Measurements from ENCODE around the gene TLK1.

Gene TLK1

DNA sequence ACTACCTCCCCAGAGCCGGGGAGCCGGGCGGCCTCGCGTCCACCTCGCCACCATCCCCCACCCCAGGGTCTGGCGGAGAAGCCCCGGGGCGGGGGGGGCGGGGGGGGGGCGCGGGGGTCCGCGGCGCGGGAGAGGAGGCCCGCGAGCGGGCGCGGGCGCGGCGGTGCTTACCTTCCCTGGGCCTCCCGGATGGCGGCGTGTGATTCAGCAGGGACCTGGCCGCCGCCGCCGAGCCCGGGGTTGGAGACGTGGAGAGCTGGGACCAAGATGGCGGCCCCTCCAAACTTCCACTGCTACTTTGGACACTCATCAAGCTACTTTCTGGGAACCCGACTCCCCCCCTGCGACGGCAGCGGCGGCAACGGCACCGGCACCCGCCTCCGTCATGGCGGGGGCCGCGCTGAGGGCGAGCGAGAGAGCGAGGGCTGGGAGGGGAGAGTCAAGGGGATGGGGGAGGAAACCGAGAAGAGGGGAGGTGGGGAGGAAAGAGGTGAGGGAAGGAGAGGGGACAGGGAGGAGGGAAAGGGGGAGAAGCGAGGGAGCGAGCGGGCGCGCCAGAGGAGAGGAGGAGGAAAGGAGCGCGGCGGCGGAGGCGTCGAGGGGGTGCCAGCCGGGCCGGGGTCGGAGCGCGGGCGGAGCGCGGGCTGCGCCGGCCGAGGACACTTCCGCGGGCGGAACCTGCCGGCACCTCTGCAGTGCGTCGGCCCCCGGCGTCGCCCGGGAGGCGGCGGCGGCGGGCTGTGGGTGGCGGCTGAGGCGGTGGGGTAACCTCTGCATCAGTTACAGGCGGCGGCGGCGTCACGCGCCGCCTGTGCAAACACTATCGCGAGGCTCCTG, at the start of gene TLK1:
Gene TLK1 (minus strand): TSS at position 775 of the 837 bp plus-strand sequence. CDS start 465 bp downstream, at position 310.
- DNase-seq, result peak in 49 of 56 donors; percentile 3 to 81 (median 50)

DNA sequence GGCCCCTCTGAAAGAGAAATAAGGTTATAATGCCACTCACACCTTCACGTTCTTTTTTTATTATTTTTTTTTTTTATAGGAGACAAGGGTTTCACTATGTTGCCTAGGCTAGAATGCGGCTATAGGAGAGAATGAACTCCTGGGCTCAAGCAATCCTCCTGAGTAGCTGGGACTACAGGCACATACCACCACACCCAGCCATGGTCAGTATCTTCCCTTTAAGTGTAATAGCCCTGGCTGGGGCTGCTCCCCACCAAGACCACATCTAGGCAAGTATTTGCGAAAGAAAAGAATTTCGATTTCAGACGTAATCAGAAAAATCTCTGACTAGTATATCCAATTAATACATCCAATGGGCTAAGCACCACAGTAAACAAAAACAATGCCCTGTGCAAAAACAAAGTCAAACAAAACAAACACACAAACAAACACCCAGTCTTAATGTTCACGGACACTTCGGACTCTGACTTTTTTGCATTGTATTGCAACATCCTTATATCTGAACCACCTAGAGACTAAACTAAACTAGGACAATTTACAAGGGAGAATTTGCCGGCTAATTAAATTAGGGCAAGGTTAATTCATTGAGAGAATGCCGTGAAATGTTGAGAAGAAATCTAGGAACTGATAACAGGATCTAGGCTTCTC, 49.6 kb upstream of the TLK1 start:
- DNase-seq, result no peak

DNA sequence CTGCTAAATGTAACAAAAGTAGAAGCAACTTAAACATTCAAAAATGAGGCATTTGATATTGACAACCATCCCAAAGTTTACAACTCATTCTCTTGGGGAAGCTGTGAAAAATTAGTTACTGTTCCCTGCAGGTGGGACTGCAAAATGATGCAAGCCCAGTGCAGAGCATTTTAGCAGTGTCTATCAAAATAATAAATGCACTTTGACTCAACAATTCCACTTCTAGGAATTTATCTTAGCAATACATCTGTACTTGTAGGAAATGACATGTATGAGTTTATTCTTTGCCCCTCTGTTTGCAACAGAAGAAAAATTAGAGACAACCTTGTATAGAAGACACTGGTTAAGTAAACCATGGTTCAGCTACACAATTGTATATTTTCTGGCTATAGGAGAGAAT, 48.0 kb upstream of the TLK1 start:
- DNase-seq, result no peak

DNA sequence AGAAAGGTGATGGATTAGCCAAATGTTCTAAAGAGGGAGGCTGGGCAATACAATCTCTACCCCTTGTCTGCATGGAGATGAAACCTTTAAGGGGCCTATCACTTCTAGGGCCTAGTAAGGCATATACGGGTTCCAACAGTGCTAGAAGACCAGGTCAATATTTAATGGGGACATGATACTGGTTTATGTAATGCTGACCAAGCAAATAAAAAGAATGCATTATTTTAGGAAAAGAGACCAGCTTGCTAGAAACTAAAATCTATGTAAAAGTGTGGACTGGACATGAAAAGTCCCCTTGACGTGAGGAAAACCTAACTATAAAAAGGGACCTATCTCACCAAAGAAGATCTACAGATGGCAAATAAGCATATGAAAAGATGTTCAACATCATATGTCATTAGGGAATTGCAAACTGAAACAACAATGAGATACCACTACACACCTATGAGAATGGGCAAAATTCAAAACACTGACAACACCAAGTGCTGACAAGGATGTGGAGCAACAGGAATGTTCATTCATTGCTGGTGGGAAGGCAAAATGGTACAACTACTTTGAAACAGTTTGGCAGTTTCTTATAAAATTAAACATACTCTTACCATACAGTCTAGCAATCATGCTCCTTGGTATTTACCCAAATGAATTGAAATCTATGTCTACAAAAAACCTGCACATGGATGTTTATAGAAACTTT, 45.9 kb upstream of the TLK1 start:
- no peak for DNase-seq

DNA sequence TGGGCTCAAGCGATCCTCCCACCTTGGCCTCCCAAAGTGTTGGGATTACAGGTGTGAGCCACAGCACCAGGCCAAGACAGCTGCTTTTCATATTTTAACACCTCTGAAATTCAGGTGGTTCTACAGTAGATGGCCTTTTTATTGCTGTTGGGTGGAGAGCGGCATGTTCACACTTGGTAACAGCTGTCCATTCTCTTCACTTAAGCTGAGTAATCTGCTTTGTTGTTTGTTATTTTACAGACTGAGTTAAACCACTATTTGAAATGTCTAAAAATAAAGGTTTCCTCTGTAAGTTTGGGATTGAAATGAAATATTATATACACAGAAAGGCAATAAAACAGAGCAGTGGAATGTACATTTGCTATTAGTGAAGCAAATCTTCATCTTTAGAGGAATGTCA, 44.9 kb upstream of the TLK1 start:
- no peak for DNase-seq

DNA sequence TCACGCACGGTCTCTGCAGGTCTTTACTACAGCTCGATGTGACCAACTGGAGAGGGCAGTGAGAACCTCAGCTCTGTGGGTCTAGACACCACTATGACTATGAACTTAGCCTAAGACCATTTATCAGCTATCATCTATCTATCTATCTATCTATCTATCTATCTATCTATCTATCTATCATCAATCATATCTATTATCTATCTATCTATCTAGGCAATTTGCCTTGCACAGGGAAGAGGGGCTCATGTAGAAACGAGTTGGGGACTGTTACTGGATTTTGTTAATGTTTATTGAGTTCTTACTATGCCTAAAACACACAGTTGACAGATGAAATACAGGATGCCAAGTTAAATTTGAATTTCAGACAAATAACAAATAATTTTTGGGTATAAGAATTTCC, 41.1 kb upstream of the TLK1 start:
- DNase-seq, result no peak

DNA sequence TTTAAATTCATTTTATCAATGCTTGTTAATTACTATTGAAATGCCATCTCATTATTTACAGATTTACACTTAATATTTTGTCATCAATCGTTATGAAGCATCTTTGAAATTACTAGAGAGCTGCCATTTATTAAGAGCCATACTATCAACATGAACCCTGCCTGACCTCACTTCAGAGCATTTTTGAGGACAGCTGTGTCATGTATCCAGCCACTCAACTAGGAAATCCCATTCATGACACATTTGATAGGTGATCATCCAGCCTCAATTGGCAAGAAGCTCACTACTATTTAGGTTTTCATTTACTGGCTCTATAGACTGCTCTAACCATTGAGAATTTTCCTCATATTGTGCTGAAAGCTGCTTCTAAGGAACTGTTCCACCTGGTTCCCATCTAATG, 40.6 kb upstream of the TLK1 start:
- no peak for DNase-seq

DNA sequence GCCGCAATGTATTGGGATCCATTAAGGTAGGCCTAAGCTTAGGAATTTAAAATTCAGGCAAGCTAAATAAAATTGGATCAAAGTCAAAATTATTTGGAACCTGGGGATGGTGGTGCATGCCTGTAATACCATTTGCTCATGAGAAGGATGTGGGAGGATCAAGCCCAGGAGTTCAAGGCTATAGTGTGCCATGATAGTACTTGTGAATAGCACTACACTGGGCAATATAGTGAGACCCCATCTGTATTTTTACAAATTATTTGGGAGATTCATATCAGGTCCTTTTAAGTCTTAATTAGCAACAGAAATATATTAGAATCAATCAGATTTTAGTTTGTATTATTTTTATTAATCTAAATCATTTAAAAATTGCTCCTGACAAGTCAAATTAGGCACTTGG, 39.8 kb upstream of the TLK1 start:
- DNase-seq, result no peak

DNA sequence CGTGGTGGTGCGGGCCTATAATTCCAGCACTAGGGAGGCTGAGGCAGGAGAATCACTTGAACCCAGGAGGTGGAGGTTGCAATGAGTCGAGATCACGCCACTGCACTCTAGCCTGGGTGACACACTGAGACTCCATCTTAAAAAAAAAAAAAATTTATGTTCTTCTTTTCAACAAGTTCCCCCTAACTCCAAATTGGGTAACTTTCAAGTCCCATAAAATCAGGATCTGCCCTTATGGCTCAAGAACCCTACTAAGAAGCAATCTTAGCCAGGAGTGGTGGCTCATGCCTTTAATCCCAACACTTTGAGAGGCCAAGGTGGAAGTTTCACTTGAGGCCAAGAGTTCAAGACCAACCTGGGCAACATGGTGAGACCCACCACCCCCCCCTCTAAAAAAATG, 30.3 kb upstream of the TLK1 start:
- DNase-seq, result no peak

DNA sequence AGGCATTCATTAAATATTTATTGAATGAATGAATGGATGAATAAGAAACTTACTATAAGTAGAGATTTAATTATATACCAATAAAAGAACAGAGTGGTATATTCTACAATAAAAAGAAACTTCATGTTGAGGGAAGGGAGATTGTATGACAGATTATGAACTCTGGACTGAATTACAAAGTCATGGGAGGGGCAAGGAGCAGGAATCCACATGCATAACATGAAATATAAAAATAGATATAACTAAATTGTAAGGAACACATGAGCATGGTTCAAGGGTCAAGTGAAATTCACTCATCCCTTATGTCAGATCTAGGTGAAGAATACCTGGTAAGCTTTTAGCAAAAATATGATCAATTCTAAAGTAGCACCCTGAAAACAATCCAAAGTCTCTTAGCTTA, 27.1 kb upstream of the TLK1 start:
- no peak for DNase-seq

DNA sequence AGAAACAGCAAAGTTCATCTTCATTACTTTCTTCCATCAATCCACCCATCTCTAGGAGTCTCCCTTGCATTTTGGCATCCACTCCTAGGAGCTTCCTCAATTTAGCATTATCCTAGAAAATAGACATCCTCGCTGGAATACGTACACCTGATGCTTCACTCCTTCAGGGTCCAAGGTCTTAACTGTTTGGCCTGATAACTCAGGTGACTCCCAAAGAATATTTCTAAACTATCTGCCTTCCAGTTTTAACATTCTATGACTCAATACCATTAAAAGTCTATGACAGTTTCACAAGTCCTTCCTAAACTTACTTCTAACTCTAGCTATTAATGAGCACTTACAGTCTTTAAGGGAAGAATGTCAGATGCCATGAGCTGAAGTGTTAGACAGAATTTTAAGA, 26.5 kb upstream of the TLK1 start:
- DNase-seq, result no peak

DNA sequence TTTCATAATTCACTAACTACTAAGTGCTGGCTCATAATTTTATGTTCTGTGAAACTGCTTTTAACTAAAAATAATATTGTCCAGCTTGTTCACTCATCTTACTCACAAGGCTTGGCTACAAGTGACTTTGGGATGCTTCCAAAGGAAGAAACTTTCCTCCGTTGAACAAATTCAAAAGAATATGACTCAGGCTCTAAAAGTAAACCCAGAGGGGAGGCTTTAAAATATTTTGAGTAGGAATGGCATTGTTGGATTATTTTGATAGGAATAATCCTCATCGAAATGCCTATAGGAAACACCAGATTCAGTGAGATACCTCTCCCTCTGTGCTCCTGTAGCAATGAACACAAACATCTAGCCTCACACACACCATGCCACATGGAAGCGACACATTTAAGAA, 25.2 kb upstream of the TLK1 start:
- no peak for DNase-seq

DNA sequence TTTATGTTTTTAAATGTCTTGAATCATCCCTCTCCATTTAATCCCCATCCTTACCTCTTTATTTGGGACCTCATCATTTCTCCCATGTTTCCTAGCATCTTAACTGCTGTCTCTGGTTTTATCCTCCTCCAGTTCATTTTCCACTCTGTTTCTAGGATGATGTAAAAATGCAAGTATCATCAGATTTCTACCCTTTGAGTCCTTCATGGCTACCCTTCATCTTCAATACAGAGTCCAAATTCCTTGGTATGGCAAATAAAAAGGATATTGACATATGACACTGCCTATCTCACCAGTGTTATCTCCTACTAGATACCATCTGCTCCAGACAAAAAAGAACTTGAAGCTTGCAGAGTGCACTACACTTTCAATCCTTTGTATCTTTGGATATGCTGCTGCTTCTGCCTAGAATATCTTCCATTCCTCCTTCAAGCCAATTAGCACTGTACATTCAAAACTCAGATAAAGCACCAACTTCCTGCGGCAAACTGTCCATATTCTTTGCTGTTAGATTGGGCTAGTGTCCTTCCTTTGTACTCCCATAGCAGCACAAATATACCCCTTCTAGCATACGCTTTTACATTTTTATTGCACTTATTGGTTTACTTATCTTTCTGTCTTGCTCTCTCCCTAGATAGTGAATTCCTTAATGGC, 24.6 kb upstream of the TLK1 start:
- DNase-seq, result no peak

DNA sequence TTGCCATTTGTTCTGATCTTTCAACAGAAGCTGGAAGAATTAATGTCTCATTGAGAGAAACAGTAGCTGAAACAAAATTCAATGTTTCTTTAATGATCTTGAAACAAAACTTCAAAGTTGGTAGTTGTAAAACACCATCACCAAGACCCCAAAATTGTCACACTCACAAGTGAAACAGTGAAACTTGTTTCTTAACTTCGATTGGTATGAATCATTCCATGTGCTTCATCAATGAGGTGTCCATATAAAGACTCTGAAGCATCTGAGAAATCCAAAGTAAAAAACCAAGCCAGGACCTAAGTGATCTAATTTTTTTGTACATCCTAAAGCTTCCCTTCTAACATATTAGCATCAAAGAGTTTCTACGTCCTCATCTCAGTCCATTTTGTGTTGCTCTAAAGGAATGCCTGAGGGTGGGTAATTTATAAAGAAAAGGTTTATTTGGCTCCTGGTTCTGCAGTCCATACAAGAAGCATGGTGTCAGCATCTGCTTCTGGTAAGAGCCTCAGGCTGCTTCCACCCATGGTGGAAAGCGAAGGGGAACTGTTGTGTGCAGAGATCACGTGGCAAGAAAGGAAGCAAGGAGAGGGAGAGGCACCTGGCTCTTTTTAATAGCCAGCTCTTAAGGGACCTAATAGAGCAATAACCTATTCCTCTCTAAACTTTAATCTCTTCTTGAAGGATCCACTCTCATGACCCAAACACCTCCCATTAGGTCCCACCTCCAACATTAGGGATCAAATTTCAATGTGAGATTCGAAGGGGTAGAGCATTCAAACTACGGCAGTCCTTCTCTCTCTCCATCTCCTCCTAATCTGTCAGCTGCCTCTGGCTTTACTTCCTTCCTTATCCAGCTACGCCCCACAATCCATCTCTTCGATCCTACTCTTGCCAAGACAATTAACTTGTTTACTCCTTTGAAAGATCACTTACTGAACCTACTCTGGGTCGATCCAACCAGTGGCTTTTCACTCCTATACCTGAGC, 20.7 kb upstream of the TLK1 start:
- DNase-seq, result no peak

DNA sequence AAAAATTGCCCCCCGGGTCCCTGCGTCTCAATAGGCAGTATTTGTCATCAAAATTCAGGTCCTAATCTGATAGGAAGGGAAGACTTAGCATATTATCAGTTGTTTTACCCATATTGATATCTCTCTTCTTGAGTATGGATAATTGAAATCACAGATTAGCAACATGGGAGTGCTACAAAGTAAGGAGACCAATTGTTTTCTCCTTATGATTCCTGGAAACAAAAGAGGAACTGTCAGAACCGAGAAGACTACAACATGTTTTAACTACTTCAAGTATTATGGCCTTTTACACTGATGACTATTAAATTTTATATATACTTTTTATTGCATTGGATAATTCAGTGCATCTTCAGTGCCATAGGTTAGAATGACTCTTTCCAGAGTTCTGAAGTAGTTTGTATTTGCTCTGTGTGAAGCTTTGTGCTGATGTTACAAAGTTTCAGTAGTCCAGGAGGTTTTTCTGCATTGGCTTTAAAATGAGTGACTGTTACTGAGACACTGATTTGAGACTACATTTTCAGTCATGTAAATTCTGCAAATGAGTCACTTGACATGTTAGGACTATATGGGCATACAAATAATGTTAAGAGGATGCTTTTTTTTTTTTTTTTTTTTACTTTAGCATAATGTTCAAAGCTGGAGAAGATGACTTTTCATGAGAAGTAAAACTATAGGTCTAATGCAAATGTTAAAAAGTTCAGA, 19.7 kb upstream of the TLK1 start:
- DNase-seq, result no peak

DNA sequence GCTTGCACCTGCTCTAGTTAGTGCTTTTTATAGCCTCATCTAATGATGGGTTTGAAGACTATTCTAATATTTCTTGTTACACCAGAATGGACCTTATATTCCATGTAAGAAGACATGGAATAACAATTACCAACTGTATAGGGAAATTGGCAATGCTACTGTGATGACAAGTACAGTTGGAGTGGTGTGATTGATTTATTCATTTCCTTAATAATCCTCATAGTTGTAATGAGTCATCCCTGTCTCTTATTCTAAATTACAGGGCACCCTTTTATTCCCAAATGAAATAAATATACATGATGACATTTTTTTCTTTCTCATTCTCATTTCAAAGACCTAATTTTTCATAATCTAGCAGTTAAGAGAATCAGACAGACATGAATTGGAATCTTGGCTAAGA, 18.3 kb upstream of the TLK1 start:
- DNase-seq, result no peak

DNA sequence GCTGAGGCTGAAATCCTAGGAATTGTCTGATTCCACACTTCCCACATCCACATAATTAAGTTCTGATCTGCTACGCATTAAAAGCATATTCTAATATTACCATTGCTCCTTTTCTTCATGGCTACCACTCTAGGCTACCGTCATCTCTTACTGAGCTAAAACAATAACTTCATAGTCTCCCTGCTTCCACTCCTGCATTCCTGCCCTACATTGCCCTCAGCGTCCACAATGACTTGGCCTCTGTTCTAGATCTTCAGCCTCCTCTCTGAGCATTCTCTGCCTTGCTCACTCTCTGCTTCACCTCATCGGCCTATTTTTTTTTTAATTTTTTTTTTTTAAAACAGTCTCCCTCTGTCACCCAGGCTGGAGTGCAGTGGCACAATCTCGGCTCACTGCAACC, 15.8 kb upstream of the TLK1 start:
- no peak for DNase-seq

DNA sequence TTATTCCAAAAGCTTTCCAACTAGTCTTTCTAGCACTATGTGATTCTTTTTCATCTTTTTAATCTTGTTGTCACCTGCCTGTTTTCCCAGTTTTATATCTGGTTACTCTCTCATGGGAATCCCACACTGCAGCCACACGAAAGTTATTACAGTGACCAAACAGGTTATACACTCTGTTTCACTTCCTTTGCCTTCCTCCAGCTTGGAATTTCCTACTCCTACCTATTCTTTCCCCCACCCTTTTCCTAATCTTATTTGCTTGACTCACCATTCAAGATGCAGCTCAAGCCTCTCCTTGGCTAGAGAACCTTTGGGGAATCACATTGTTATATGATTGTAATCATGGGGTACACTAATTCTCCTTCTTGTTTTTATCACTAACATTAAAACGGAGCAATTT, 13.4 kb upstream of the TLK1 start:
- no peak for DNase-seq

DNA sequence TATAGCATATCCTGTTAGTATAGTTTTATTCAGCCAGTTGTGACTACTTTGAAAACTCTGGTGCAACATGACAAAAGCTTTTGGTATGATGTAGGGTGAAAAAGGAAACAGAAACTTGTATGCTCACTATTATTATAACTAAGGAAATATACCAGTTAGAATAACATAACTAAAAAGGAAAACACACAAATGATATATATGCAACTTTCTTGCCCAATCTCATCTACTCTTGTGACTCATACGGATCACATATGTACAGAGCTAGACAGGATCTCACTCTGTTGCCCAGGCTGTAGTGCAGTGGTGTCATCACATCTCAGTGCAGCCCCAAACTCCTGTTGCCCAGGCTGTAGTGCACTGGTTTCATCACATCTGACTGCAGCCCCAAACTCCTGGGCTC, 12.4 kb upstream of the TLK1 start:
- DNase-seq, result no peak

DNA sequence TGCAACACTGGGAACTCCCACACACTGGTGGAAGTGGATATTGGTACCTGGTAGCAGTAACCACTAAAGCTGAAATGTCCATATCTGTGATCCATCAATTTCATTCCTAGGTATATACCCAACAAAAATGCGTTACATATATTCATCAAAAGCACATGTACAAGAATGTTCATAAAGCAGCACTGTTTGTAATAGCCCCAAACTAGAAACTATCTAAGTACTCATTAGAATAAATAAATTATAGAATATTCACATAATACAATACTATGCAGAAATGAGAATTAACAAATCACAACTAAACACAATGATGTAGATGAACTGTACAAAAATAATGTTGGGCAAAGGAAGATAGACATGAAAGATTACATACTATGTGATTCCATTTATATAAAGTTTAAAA, 11.1 kb upstream of the TLK1 start:
- DNase-seq, result no peak
